AG10803 (cell line): ENCODE measurements around the gene GAB2.

Experiments used
- DNase-seq: peaks from one replicate; pipeline ENCODE4 v3.0.0; 2010; ENCODE audit warnings: low read depth
- H3K4me3 ChIP-seq: 2 replicates; pipeline ENCODE4 v1.5.1; 2011; ENCODE audit warnings: mild to moderate bottlenecking, low read length, control low read depth
- TF ChIP-seq, protein P1 (sequence below): conservative IDR thresholded peaks from 2 replicates; pipeline ENCODE4 v1.5.1; 2011; ENCODE audit warnings: mild to moderate bottlenecking, low read length, control low read depth, inconsistent platforms

The GAB2 gene

DNA sequence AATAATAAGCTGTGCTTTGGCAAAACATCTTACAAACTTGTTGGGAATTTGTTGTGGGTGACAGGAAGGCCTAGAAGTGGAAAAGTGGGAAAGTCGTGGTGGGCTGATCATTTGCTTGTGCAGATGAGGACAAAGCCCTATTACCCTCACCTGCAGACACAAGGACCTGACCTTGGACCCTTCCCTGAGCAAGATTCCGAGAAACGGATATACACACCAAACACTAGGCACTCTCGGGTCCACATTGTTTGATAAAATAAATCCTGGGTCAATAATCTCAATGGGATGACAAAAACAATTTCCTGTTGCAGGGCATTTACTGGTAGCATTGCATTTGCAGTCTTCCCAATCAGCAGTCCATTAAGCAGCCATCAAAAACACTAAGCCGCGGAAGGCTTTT is 89.7 kb downstream of the GAB2 start:
- TF ChIP-seq, protein P1, sequence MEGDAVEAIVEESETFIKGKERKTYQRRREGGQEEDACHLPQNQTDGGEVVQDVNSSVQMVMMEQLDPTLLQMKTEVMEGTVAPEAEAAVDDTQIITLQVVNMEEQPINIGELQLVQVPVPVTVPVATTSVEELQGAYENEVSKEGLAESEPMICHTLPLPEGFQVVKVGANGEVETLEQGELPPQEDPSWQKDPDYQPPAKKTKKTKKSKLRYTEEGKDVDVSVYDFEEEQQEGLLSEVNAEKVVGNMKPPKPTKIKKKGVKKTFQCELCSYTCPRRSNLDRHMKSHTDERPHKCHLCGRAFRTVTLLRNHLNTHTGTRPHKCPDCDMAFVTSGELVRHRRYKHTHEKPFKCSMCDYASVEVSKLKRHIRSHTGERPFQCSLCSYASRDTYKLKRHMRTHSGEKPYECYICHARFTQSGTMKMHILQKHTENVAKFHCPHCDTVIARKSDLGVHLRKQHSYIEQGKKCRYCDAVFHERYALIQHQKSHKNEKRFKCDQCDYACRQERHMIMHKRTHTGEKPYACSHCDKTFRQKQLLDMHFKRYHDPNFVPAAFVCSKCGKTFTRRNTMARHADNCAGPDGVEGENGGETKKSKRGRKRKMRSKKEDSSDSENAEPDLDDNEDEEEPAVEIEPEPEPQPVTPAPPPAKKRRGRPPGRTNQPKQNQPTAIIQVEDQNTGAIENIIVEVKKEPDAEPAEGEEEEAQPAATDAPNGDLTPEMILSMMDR, result no peak
- no peak for DNase-seq
- H3K4me3 ChIP-seq, result no peak overlapping the region

DNA sequence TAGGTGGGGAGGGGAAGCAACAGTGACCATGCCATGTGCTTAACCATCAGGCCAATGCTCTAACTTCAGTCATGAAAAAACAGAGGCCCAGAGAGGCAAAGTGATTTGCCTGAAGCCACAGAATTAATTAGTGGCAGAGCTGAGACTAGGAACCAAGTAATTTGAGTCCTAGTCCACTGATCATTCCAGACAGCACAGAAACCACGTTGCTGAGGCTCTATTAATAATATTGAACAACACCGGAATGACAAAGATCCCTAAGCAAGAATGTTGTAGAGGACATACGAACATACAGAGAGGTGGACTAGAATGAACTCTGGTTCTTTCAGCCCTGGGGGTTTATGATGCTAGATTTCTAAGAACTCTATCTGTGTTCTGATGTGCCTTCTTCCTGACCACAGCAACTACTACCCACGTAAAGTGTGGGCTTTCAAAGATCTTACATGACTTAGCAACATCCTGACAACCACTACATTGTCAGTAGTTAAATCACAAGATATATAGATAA is 92.3 kb downstream of the GAB2 start:
- TF ChIP-seq, protein P1, result no peak
- no peak overlapping the region for H3K4me3 ChIP-seq
- no peak for DNase-seq

DNA sequence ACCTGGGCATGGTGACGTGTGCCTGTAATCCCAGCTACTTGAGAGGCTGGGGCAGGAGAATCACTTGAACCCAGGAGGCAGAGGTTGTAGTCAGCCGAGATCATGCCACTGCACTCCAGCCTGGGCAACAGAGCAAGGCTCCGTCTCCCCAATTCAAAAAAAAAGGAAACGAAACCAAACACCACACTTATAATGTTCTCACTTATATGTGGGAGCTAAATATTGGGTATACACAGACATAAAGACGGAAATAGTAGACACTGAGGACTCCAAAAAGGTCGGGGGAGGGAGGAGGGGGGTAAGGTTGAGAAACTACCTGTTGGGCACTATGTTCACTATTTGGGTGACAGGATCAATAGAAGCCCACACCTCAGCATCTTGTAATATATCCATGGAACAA is 94.3 kb downstream of the GAB2 start:
- DNase-seq, result no peak
- TF ChIP-seq, protein P1, result no peak
- no peak overlapping the region for H3K4me3 ChIP-seq

DNA sequence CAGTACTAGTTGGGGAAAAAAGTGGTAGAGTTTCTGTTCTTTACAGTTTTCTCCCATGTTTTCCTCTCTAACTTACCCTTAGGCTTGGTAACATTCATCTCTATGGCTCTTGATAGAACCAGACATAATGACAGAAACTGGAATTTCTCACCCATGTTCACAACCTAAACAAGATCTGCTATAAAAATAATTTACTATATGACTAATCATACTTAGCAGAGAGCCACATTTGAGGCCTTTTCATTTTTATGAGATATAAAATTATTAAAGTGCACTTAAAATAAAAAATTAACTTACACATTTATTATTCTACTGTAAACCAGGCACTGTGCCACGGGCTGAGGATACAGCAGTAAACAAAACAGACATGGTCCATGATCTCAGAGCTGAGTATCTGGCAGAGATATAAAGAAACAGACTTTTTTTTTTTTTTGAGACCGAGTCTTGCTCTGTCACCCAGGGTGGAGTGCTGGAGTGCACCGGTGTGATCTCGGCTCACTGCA is 98.1 kb downstream of the GAB2 start:
- DNase-seq, result peak; percentile 31
- TF ChIP-seq, protein P1, result no peak
- no peak overlapping the region for H3K4me3 ChIP-seq

DNA sequence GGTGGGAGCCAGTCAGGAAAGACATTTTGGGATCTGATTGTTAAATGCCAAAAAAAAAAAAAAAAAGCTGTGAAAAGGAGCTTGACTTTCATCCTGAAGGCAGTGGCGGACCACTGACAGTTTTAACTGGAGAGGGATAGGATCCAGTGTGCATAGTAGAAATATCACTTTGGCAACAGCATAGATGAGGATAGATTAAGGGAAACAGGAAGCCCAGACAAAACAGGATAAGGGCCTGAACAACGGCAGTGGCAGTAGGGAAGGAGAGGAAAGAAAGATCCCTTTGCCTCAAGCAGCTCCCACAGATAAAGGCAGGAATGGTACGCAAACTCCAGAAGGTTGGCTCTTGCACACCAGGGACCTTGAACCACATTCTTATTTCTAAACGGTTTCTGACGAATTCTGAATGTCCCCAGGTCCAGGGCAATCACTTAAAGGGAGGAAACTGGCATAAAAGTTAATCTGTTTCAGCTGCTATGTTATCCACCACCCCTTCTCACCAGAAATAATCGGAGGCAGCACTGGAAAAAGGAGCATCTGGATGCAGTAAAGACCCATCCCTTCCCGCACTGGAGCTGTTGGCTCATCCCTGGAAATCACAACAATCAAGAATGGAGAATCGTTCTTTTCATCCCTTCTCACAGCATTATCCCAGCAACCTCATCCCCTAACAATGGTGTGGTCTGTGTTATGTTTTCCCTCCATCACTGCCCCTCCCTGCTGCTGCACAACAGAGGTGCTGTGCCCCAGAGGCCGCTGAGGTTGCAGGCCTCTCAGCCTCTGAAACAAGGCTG is 99.1 kb downstream of the GAB2 start:
- peak; percentile 55 for DNase-seq

DNA sequence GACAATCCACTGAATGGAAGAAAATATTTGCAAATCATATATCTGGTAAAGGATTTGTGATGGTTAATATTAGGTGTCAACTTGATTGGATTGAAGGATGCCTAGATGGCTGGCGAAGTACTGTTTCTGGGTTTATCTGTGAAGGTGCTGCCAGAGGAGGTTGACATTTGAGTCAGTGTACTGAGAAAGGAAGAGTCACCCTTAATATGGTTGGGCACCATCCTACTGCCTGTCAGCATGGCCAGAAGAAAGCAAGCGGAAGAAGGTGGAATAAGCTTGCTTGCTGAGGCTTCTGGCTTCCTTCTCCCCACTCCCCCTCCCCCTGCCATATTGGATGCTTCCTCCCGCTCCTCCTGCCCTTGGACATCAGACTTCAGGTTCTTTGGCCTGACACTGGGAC is 101.9 kb downstream of the GAB2 start:
- TF ChIP-seq, protein P1, result no peak
- no peak overlapping the region for H3K4me3 ChIP-seq
- DNase-seq, result no peak

More for the DNA sequence above, 99.1 kb downstream of the GAB2 start:
- TF ChIP-seq, protein P1, result no peak
- H3K4me3 ChIP-seq, result no peak overlapping the region

DNA sequence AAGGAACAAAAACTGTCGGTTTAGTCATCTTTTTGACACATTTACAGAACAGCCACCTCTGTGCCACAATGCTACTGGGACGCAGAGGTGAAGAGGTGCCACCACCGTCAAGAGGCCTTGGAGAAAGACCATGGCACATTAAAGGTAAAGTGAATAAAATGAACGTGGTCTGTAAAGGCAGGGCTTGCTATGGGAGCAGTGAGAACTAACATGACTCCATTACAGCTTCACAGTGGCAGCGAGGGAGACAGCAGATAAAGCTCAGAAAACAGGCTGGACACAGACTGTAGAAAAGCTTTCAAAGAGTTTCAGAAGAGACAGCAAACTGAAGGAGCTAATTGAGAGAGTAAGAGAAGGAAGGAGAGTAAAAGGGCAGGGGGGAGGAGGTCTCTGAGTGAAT is 102.9 kb downstream of the GAB2 start:
- DNase-seq, result no peak
- no peak overlapping the region for H3K4me3 ChIP-seq
- TF ChIP-seq, protein P1, result no peak
